H9 (cell line): ENCODE data around the gene FUCA1. TPM values are rescaled to one million over a fixed set of nuclear protein-coding genes. Genes with fewer than 3 reads are reported as not detected.

Experiments
- DNase-seq: peaks from one replicate; pipeline ENCODE4 v3.0.0-alpha.2; 2017
- H2AFZ ChIP-seq: one replicate; pipeline ENCODE4 v1.6.1; 2013; ENCODE audit warnings: mild to moderate bottlenecking, low read length, control low read depth, moderate library complexity
- H2AK5ac ChIP-seq: 2 replicates; pipeline ENCODE4 v1.6.1; 2013; ENCODE audit warnings: low read length, control low read depth, mixed read lengths; ENCODE audit not compliant: insufficient read length
- H2BK120ac ChIP-seq: one replicate; pipeline ENCODE4 v1.6.1; 2013; ENCODE audit warnings: low read depth, mild to moderate bottlenecking, low read length, control low read depth, inconsistent platforms; ENCODE audit not compliant: poor library complexity, severe bottlenecking
- H2BK12ac ChIP-seq: 2 replicates; pipeline ENCODE4 v1.6.1; 2013; ENCODE audit warnings: low read length, control low read depth, mixed read lengths, low read depth; ENCODE audit not compliant: insufficient read length
- H2BK15ac ChIP-seq: 2 replicates; pipeline ENCODE4 v1.6.1; 2013; ENCODE audit warnings: low read depth, low read length, control low read depth
- H2BK20ac ChIP-seq: one replicate; pipeline ENCODE4 v1.6.1; 2013; ENCODE audit warnings: low read depth, mild to moderate bottlenecking, low read length, control low read depth, inconsistent platforms; ENCODE audit not compliant: poor library complexity, severe bottlenecking
- H2BK5ac ChIP-seq: 2 replicates; pipeline ENCODE4 v1.6.1; 2013; ENCODE audit warnings: low read length, control low read depth, mixed read lengths; ENCODE audit not compliant: insufficient read length
- H3K14ac ChIP-seq: 2 replicates; pipeline ENCODE4 v1.6.1; 2013; ENCODE audit warnings: low read length, control low read depth; ENCODE audit not compliant: insufficient read depth
- H3K18ac ChIP-seq: 2 replicates; pipeline ENCODE4 v1.6.1; 2013; ENCODE audit warnings: low read depth, mild to moderate bottlenecking, mixed read lengths, low read length, control low read depth; ENCODE audit not compliant: insufficient read length
- H3K23ac ChIP-seq: 2 replicates; pipeline ENCODE4 v1.6.1; 2013; ENCODE audit warnings: low read length, control low read depth, mixed read lengths, low read depth; ENCODE audit not compliant: insufficient read length
- H3K23me2 ChIP-seq: 2 replicates; pipeline ENCODE4 v1.6.1; 2013; ENCODE audit warnings: low read depth, mild to moderate bottlenecking, mixed read lengths, low read length, control low read depth; ENCODE audit not compliant: insufficient read length, poor library complexity, severe bottlenecking
- H3K27ac ChIP-seq: 2 replicates; pipeline ENCODE4 v1.5.1; 2013; ENCODE audit warnings: low read length, control low read depth, mixed read lengths, low read depth; ENCODE audit not compliant: insufficient read length
- H3K27me3 ChIP-seq: 2 replicates; pipeline ENCODE4 v1.6.1; 2013; ENCODE audit warnings: low read length, control low read depth, inconsistent platforms; ENCODE audit not compliant: insufficient read depth
- H3K4ac ChIP-seq: 2 replicates; pipeline ENCODE4 v1.6.1; 2013; ENCODE audit warnings: low read depth, mild to moderate bottlenecking, control low read depth, inconsistent platforms, low read length, moderate library complexity
- H3K4me1 ChIP-seq: 2 replicates; pipeline ENCODE4 v1.6.1; 2013; ENCODE audit warnings: low read length, control low read depth, inconsistent platforms; ENCODE audit not compliant: insufficient read depth
- H3K4me2 ChIP-seq: 2 replicates; pipeline ENCODE4 v1.6.1; 2013; ENCODE audit warnings: low read length, control low read depth, mixed read lengths; ENCODE audit not compliant: insufficient read length, insufficient read depth
- H3K56ac ChIP-seq: 2 replicates; pipeline ENCODE4 v1.6.1; 2013; ENCODE audit warnings: low read depth, mild to moderate bottlenecking, mixed read lengths, low read length, control low read depth; ENCODE audit not compliant: insufficient read length
- H3K79me1 ChIP-seq: 2 replicates; pipeline ENCODE4 v1.6.1; 2013; ENCODE audit warnings: low read depth, mild to moderate bottlenecking, moderate library complexity, low read length, control low read depth, inconsistent platforms; ENCODE audit not compliant: insufficient read depth, poor library complexity, severe bottlenecking
- H3K79me2 ChIP-seq: 2 replicates; pipeline ENCODE4 v1.6.1; 2013; ENCODE audit warnings: low read length, control low read depth, inconsistent platforms; ENCODE audit not compliant: insufficient read depth
- H3K9ac ChIP-seq: 2 replicates; pipeline ENCODE4 v1.6.1; 2013; ENCODE audit warnings: low read length, control low read depth, mixed read lengths; ENCODE audit not compliant: insufficient read length; ENCODE audit errors: extremely low read depth
- H3K9me3 ChIP-seq: one replicate; pipeline ENCODE4 v1.6.1; 2013; ENCODE audit warnings: low read depth, low read length, inconsistent platforms; ENCODE audit not compliant: control insufficient read depth
- H3T11ph ChIP-seq: one replicate; pipeline ENCODE4 v1.6.1; 2013; ENCODE audit warnings: mild to moderate bottlenecking, low read length, control low read depth, inconsistent platforms
- H4K20me1 ChIP-seq: one replicate; pipeline ENCODE4 v1.6.1; 2013; ENCODE audit not compliant: control insufficient read depth, insufficient read length, insufficient read depth
- H4K5ac ChIP-seq: 2 replicates; pipeline ENCODE4 v1.6.1; 2013; ENCODE audit warnings: low read depth, mild to moderate bottlenecking, mixed read lengths, low read length, control low read depth; ENCODE audit not compliant: insufficient read length
- H4K8ac ChIP-seq: replicated peaks from 2 replicates; pipeline ENCODE4 v1.6.1; 2013; ENCODE audit warnings: low read length, control low read depth, mixed read lengths, low read depth; ENCODE audit not compliant: insufficient read length
- H4K91ac ChIP-seq: 2 replicates; pipeline ENCODE4 v1.6.1; 2013; ENCODE audit warnings: low read depth, mild to moderate bottlenecking, moderate library complexity, mixed read lengths, low read length, control low read depth; ENCODE audit not compliant: insufficient read length
- H3K27ac Mint-ChIP-seq, 3 experiments: 2 replicates in 2 of 3; 3 replicates in 1 of 3; pipeline ENCODE4 v1.8.0; 2020 to 2021; ENCODE audit warnings: mixed read lengths in 3 of 3, mild to moderate bottlenecking in 1 of 3, moderate library complexity in 1 of 3
- H3K27me3 Mint-ChIP-seq: 2 replicates; pipeline ENCODE4 v1.8.0; 2021; ENCODE audit warnings: low read depth, mild to moderate bottlenecking, moderate library complexity, mixed read lengths
- H3K36me3 Mint-ChIP-seq, 3 experiments: 2 replicates in 2 of 3; 3 replicates in 1 of 3; pipeline ENCODE4 v1.8.0; 2020 to 2021; ENCODE audit warnings: low read depth in 3 of 3, mixed read lengths in 3 of 3; ENCODE audit not compliant: insufficient read depth in 1 of 3
- H3K4me1 Mint-ChIP-seq, 2 experiments: 2 replicates each; pipeline ENCODE4 v1.8.0; 2020; ENCODE audit warnings: mixed read lengths in 2 of 2
- H3K4me3 Mint-ChIP-seq, 2 experiments: 2 replicates in 1 of 2; 3 replicates in 1 of 2; pipeline ENCODE4 v1.8.0; 2020 to 2021; ENCODE audit warnings: mild to moderate bottlenecking in 2 of 2, mixed read lengths in 2 of 2, moderate library complexity in 1 of 2
- H3K9me3 Mint-ChIP-seq, 2 experiments: 2 replicates in 1 of 2; 3 replicates in 1 of 2; pipeline ENCODE4 v1.8.0; 2020; ENCODE audit warnings: mild to moderate bottlenecking in 2 of 2, mixed read lengths in 2 of 2, moderate library complexity in 1 of 2
- CTCF ChIP-seq: fragments of 200-600 bp; sonication (generic); conservative IDR thresholded peaks from 3 replicates; pipeline ENCODE4 v1.8.0; 2021; ENCODE audit warnings: antibody characterized with exemption, mild to moderate bottlenecking
- WGBS: extraction: QIAGEN DNeasy Blood & Tissue Kit; methylation state at CpG from one replicate; pipeline ENCODE4 v1.1.7; 2013; ENCODE audit warnings: missing lambda C conversion rate, low lambda C conversion rate, mixed read lengths; ENCODE audit not compliant: insufficient read length; ENCODE audit errors: extremely low coverage; 5-methylcytosine and 5-hydroxymethylcytosine counted together
- total RNA-seq: library from RNA; stranded (reverse); gene quantifications from 2 replicates; pipeline ENCODE4 v1.2.1, GENCODE V29; 2021

The FUCA1 gene
- total RNA-seq, 1 experiment from 2014 or later: 9.1 TPM

- Histone ChIP-seq H4K20me1 (no peaks in the 10 kb centered on the region), H2BK15ac (no peak overlapping the region), H2BK120ac (no peak overlapping the region), H3K9ac (no peak overlapping the region), H3K4me2 (no peak overlapping the region), H2BK20ac (no peak overlapping the region), H3K4me1 (no peaks in the 10 kb centered on the region), H3K4ac (no peak overlapping the region), H3K23me2 (no peaks in the 10 kb centered on the region), H2AK5ac (no peak overlapping the region), H3T11ph (no peak overlapping the region), H2AFZ (no peak overlapping the region), H3K18ac (no peak overlapping the region), H4K8ac (no peak overlapping the region), H3K23ac (no peak overlapping the region), H4K91ac (no peak overlapping the region), H3K9me3 (no peaks in the 10 kb centered on the region), H3K27me3 (no peaks in the 10 kb centered on the region), H3K79me2 (no peaks in the 10 kb centered on the region), H4K5ac (no peak overlapping the region), H3K14ac (no peak overlapping the region), H2BK5ac (no peak overlapping the region), H3K56ac (no peak overlapping the region), H3K27ac (no peak overlapping the region), H3K79me1 (no peaks in the 10 kb centered on the region), H2BK12ac (no peak overlapping the region)
- H3K36me3 Mint-ChIP-seq: no peaks in the 10 kb centered on the region
- H3K27me3 Mint-ChIP-seq: peaks cover 38% of the 10 kb centered on the region
- no peak overlapping the region for H3K27ac Mint-ChIP-seq
- no peak for DNase-seq
- H3K9me3 Mint-ChIP-seq: no peaks in the 10 kb centered on the region
- WGBS: no CpG with 5 or more reads among the region's 6 CpGs
- H3K4me1 Mint-ChIP-seq: peaks cover 5 to 12% of the 10 kb centered on the region in 2 experiments
- H3K4me3 Mint-ChIP-seq: no peak overlapping the region
- no peak for TF ChIP-seq CTCF
Observed at GRCh38 chr1:23897083-23897482, 29.0 kb upstream of the FUCA1 start.
